GM19240 (cell line): ENCODE data around the gene CD47.

ENCODE experiments used
- DNase-seq: peaks from one replicate; pipeline ENCODE4 v3.0.0; 2011; ENCODE audit warnings: low spot score; ENCODE audit not compliant: insufficient read length

Gene CD47

DNA sequence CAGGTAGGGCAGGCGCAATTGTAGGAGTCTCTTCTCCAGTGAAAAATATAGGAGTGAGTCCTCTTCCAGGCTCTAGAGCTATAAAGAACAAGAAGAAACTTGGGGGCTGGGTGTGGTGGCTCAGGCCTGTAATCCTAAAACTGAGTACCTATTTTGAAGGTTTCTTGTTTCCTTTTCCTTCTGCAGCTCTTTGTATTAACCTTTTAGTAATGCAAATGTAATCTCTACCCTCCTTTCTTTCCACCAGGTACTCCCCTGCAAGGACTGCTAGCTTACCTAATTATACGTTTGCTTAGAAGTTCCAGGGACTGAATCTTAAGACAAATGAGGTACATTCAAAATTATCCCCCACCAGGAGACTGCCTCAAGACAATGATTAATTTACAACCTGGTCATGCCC, 75.9 kb downstream of the CD47 start:
- DNase-seq = no peak

DNA sequence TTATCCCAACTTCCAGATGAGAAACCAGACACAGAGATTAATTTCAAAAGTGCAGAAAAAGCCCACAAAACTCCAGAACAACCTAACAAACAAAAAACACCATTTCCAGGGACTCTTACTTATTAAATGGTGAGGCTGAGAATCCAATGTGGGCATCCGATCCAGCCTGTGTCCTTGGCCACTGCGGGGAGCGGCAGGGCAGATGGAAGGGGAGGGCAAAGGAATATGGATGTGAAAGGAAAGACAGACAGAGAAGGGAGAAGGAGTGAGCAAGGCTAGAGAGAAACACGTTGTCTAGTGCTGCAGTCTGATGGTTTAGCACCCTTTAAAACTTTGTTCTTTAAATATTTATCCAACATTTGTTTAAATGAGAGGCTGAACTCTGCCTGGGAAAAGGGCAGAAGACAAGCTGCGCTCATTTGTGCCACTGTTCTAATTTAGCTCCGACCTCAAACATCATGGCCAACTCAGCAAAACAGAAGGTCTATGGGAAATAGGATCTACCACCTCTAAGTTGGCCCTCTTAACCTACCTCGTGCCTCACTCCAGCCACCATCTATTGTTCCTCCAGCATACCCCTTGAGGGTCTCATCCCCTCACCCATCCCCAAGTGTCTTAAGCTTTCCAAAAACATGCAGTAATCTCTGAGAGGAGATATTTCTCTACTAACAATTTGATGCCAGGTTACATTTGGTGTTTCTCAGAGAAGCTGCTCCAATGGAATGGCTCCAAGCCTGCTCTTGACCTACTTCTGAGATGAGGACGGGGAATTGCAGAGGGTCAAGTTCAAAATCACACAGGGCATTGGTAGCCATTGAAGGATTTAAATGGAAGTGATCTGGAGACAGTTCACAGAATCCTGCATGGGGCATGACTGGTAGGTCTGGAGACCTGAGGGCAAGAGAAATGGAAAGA, 77.4 kb downstream of the CD47 start:
- no peak for DNase-seq

DNA sequence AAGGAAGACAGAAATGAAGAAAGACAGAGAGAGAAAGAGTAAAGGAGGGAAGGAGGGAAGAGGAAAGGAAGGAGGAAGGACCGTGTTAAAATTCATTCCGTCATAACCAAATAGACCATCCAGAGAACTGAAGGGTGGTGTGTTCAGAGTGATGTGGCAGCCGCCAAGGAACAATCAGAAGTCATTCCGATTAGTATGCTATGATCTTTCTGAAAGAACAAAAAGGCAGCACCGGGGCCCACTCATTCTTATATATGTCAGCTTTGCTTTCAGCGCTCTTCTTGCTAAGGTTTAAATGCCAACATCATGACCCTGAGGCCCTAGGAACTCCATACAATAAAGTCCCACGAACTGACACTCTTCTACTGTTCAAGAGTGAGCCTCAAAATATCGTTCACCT, 78.5 kb downstream of the CD47 start:
- no peak for DNase-seq

- DNase-seq = no peak
Measured at GRCh38 chr3:108011616-108012015, 79.2 kb downstream of the CD47 start.

DNA sequence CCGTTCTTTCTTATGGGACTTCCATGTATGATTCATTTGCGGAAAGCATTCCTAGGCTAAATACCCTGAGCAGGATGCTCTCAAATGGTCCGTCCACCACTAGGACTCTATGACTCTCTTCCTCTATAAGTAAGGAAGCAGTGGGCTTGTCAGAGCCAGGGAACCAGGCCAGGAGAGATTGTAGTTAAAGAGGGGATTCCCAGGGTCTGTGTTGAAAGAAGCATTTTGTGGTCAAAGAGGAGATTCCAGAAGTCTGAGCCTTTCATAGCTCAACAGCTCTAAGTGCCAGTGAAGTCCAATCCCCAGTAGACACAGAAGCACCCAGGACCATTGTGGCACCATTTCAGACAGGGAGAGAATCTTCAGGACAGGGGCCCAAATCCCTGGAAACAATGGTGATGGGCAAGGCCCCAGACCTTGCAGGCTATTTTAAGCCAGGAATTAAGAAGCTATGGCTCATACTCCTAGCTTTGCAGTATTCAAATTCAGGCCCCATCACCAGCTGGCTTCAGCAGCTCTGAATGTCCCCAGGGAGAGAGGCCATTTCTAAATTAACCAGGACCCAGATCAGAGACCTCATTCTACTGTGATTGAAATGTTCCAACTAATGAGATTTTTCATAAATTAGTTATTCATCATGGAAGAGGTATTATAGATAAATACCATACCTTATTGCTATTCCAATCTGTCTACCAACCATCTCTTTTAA, 81.7 kb downstream of the CD47 start:
- no peak for DNase-seq

GRCh38 chr3:108008106-108008505, 82.7 kb downstream of the CD47 start:
- DNase-seq = no peak

DNA sequence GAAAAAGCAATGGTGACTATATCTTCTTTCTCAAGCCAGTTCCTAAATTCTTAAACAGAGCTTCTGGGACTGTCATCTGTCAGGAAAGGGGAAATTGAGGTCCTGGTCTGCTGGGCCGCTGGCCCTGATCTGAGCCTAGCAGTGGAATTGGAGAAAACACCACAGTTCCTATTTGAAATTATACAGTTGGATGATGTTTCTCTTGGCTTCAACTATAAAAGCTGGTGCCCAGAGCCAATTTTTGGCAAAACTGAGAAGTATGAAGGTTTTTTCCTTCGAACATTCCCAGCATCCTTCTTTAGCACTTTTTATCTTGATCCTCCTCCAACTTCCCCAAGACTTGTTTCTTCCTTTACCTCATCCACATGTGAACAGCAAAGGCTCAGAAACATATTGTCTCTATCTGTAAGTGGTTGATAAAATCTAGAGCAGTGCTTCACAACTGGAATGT, 83.9 kb downstream of the CD47 start:
- no peak for DNase-seq

DNA sequence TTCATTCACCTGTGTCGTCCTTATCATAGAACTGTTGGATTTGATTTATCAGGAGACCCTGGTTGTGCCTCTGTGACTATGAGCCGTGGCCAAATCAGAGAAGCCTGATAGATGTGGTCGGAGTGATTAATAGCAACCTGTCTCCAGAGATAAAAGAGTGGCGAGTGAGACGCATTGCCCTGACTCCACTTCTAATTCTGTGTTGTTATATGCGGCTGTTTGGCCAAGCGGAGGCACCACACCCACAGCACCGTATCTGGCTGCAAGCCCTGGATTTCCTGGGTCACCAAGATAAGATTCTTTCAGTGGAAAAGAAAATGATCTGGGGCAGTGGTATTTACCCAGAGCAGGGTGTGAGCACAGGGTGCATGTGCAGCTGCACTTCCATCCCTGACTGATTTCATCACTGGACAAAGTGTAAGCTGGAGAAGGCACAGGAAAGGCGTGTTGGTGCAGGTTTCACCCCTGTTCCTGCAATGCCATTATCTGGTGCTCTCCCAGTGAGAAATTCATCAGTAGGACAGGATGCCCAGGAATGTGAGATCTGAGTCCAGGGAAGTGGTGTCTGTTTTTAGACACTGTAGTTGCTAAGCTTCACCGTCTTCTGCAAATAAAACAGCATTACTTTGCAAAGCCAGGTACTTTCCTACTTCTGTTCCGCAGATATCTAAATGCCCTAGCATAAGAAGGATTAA, 84.6 kb downstream of the CD47 start:
- no peak for DNase-seq

DNA sequence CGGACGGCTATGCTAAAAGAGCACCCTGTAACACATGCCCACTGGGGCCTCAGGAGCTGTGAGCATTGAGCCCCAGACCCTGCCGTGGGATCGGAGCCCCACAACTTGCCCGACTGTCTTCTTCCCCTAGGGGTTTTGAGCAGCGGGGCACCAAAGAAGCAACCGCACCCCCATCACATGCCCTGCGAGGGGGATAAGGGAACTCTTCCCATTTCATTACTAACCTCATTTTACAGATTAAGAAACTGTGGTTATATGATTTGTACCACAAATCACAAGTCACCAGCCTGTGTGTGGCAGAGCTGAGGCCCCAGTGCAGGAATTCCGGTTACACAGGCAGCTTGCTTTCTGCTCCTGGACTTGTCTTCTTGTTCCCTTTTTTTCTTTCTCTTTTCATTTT, 86.2 kb downstream of the CD47 start:
- DNase-seq = no peak

GRCh38 chr3:108001457-108001856, 89.4 kb downstream of the CD47 start:
- DNase-seq = no peak

GRCh38 chr3:107999215-107999775, 91.5 kb downstream of the CD47 start:
- no peak for DNase-seq

DNA sequence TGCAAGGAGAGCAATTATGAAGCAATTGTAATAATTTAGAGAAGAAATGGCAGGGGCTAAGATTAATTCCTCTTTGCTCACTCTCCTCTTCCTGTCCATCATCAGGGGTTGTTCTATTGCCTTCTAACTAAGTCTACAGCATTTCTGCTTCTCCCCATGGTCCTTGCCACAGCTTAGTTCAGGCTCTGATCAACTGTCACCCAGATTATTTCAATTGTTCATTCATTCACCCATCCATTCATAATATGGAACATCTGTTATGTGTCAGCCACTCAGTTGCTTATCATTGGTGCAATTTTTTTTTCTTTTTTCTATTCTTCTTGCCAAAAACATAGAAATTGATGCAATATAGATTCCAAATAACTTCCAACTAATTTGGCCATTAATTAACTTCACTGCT, 93.2 kb downstream of the CD47 start:
- DNase-seq = no peak

- no peak for DNase-seq
Measured at GRCh38 chr3:107995823-107996222, 95.0 kb downstream of the CD47 start.

DNA sequence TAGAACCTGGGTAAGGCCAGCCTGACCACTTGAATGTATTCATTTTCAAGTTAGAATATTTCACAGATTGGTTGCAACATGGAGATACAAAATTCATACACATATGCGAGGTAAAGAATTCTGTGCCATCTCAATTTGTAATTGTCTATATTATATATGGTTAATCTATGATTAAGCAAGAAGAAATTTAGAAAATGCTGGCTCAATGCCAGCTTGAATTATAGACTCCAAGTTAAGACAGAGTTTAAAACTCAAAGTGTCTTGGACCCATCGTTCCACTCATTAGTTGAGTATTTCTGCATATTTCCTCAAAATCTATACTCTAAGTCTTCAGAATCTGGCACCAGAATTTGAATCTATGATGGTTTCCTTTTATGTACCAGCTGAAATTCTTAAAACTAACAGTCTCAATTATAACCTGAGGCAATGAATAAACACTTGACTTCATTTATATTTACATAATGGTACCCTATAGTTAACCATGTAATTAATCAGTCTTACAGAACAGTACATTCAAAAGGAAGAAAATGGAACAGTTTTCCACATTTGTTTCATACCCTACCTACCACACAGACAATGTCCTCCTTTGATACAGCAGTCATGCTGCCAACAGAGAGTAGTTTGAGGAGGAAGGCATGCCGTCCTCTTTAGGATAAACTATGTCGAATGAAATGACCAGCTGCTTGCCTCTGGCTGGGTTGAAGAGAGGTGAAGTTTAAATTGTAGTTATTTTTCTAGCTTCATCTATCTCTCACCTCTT, 95.7 kb downstream of the CD47 start:
- no peak for DNase-seq

GRCh38 chr3:107994181-107994580, 96.7 kb downstream of the CD47 start:
- no peak for DNase-seq

- no peak for DNase-seq
Measured at GRCh38 chr3:107993771-107994170, 97.1 kb downstream of the CD47 start.
